Middle frontal gyrus (tissue), 1 donor: ENCODE measurements around the gene C5orf52.
"Not testable (repeated sequence)": the region's sequence is repeated elsewhere in the genome, so short reads cannot be mapped to it uniquely, and the experiment has no call there.

ENCODE experiments used
- DNase-seq: peaks from one replicate; pipeline ENCODE4 v3.0.0-alpha.2; 2015; ENCODE audit warnings: low spot score; ENCODE audit errors: extremely low spot score

Gene C5orf52

GRCh38 chr5:157721159-157721558 lies 49.8 kb downstream of the C5orf52 start:
- no peak for DNase-seq

GRCh38 chr5:157722895-157723294 lies 51.6 kb downstream of the C5orf52 start:
- not testable (repeated sequence) for DNase-seq

- DNase-seq: not testable (repeated sequence)
These were observed 55.3 kb downstream of the C5orf52 start for GRCh38 chr5:157726607-157727006.

- not testable (repeated sequence) for DNase-seq
These were observed 56.5 kb downstream of the C5orf52 start for GRCh38 chr5:157727858-157728257.
